Left renal pelvis (tissue), 4 donors: ENCODE results near the gene CACNB2. TPM values are rescaled to one million over a fixed set of nuclear protein-coding genes. Genes with fewer than 3 reads are reported as not detected.
"Not testable (repeated sequence)": the region's sequence is repeated elsewhere in the genome, so short reads cannot be mapped to it uniquely, and the experiment has no call there.

Source experiments
- DNase-seq, 4 donors: peaks; one replicate each; pipeline ENCODE4 v3.0.0-alpha.2; 2013; ENCODE audit warnings: low read depth in 4 of 4, low spot score in 3 of 4
- polyA plus RNA-seq, 4 donors: library from polyadenylated mRNA; unstranded; fragments of 120-200 nt; gene quantifications; one replicate each; pipeline ENCODE4 v1.2.1, GENCODE V29; 2013; ENCODE audit not compliant: insufficient read length in 4 of 4

The CACNB2 gene
- polyA plus RNA-seq, 4 donors, result 2.6 to 6.0 (median 3.2) TPM

DNA sequence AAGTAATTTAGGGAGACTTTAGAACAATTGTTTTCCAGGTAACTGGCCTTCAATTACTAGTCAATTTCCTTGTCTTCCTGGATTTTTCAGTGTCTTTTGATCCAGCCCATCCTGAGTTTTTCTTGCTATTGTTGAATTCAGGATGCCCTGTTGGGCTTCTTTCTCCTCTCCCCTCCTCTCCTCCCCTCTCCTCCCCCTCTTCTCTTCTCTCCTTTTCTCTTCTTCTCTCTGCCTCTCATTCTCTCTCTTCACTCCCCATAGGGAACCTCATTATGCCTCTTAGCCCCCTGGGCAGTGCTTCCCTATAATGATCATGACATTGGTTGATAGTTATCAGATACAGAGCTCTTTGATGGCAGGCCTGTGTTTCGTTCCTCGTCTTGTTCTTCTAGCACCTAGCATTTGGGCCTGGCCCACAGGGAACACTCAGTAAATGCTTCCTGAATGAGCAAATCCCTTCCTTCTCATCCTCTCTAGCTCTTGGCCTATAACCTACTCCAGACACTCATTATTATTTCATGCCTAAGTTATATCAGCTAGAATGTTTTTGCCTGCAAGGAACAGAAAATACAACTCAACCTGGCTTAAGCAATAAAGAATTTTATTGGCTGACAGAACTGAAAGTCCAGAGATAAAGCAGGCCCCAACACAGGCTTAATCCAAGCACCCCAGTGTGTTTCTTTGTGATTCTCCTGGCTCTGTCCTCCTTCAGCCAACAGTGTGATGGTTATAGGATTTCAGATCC, 56.8 kb downstream of the CACNB2 start:
- DNase-seq, result no peak

DNA sequence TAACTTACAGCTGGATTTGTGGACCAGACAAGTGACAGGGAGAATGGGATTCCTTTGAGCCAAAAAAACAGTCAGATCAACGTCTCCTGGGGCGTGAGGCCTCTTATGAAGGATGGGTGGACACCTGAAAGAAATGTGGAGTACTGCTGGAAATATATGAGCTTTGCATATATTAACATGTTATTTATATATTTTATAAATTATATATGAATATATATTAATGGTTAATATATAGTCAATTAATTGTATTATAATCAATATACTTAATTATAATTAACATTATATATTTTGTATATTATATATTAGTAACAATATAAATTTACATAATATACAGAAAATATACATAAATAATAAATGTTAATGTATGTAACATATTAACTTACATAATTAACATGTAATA, 57.5 kb downstream of the CACNB2 start:
- DNase-seq, result no peak

DNA sequence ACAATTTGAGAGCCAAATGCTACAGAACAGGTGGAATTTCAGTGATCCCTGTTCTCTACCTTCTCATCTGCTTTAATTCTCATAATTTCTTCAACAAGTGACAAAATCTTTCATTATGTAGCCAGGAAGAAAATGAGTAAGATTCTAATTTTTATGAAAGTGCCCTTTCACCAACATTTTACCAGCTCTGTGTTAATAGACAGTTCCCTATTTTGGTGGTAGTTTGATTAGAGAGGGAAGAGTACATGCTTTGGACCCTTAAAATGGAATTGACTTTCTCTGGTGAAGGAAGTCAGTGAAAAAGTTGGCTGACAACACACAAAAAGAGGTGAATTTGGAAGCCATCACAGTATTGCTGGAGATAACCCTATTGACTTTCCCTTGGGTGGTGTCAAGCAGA, 61.7 kb downstream of the CACNB2 start:
- no peak for DNase-seq

DNA sequence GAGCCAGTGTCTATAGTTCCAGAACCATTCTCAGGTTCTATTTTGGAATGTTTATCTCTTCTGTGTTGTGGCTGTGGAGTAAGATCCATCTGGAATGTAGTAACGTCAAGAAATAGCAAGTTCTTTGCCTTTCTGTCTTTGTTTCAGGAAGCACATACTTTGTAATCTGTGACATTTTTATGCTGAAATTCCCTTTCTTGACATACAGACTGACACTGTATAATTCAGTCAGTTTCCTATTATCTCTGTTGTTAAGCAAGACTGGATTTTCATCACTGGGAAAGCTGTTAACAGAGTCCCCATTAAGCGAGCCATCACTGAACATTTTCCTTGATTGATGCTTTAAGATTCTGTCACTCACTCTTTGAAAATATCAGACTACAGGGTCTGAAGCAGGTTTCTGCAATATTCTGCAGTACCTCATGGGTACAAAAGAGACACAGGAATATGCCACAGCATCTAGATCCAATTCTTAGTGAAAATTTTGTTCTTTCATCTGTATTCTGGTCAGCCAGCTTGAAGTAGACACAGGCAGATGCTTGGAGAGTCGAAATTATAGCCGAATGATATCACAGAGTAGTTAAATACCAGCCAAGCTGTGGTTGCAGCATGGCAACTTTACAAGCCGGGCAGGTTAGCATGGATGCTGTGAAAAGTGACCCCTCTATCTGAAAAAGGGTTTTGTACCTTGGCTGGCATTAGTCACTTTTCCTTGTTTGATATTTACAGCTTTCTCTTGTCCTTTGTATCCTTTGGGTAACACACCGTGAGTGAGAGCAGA, 62.6 kb downstream of the CACNB2 start:
- DNase-seq, result no peak

DNA sequence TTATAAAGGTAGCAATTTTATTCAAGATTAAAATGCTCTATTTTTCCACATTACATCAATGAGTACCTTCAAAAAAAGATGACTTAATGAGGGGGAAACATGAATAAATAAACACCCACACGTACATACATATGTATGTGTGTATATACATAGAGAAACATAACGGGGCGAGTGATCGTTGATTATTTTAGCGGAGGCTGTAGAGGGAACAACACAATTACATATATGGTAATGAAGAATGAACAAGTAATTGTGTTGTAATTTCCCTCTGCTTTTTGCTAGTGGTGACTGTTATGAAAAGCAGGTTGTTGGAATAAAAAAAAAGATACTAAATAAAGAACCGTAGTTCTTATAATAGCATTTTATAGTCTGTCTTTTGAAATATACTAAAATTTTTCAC, 63.2 kb downstream of the CACNB2 start:
- DNase-seq, result no peak

DNA sequence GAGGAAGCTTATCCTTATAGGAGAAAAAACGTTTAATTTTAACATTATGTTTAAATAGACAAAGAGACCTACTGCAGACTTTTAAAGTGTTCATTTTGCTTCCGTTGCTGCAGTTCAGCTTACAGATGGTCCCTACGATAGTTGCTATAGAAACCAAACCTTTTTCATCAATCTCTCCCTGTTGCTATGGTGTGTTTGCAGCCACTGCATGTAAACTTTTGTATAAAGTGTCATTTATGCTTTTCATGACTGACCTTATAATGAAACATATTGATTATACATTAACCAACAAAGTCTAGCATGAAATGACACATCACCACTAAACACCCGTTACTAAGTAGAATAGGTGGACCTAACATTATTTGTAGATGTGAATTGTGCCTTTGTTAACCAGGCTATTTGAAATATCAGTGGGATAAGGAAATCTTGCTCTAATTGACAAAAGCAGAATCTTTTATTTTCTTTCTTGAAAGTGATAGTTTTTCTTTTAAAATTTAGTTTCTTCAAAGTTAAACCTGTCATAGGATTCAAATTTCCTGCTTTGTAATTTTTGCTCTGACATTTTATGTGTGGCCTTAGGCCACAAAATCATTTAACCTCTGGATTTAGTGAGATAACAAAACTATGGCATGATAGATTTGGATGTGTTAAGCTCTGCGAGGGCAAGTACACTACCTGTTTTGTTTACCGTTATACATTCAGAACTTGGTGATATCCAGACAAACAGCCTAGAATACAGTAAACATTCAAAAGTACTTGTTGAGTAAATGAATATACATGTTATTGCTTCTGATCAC, 64.0 kb downstream of the CACNB2 start:
- DNase-seq, result no peak

DNA sequence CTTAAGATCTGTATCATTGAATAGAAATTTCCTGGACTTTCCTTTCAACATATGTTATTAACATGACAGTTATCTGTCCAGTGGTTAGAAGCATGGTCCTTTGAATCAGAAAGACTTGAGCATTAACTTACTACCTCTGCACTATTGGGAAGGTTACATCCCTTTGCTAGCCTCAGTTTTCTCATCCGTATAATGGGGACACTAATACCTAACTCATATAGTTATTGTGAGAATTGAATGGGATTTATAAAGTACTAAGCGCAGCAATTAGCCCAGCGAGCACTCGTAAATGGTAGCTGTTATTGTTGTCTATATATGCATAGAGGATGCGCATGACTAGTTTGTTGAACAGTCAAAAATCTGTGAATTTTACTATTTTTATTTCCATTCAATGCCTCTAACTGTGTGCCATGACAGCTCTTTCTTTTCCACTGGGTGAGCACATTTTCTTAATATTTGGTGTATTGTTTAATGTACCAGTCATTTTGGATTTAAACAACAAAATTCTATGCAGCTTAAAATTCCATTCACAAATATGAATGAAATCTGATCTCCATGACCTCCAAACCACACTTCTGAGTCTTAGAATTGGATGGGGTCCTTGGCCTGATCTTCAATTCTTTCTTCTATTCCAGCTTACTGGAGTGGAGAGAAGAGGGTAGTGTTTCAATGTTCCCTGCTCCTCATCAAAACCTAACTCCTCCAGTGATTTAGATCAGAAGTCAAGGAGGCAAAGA, 65.0 kb downstream of the CACNB2 start:
- DNase-seq, result no peak

DNA sequence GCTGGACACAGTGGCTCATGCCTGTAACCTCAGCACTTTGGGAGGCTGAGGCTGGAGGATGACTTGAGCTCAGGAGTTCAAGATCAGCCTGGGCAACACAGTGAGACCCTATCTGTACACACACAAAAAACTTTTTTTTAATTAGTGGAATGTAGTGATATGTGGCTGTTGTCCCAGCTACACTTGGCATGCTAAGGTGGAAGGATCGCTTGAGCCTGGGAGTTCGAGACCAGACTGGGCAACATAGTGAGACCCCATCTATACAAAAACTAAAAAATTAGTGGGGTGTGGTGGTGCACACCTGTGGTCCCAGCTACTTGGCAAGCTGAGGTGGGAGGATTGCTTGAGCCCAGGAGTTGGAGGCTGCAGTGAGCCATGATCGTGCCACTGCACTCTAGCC, 68.0 kb downstream of the CACNB2 start:
- not testable (repeated sequence) for DNase-seq

DNA sequence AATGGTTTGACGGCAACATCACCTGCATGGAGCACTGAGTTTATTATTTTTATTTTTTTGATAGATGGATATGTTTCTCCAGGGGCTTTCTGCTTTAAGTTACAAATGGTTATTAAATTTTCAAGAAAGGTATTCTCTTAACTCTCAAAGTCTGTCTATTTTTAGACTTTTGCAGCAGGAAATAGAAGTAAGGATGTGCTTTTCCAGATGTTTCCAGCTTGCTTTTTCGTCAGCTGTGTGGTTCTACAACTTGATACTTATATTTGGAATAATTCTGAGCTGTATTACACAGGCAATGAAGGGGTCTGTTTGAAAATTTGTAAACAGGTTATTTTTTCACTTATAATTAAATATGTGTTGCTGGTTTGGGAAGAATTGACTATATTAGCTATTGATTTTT, 69.0 kb downstream of the CACNB2 start:
- DNase-seq, result no peak

DNA sequence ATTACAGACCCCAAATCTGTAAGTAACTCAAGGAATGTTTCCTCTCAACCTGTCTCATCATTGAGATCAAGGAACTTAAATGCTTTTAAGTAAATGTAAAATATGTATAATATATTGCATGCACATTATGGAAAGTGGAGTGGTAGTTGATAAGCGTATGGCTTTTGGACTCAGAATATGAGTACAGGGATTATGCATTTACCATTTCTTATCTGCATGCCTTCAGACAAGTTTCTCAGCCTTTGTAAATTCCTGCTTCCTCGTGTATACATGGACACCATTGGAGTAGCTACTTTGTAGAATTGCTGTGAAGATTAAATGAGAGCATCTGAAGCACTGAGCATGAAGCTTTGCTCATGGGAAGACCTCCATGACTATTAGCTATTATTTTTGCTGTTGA, 70.5 kb downstream of the CACNB2 start:
- DNase-seq, result no peak

DNA sequence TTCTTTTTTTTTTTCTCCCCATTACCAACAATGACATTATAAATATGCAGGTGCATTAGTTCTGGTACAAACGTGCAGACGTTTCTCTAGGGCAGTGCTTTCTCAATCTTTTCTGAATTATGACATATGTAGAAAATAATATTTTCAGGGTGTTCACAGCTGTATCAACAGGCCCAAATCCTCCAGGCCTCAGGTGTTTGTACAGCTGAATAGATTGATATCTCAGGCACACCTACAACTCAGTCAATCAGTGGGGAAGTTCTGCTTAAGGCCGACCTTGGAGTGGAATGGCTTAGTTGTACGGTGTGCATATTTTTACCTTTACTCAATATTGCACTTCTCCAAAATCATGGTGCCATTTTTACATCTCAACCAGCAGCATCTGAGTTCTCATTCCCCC, 71.6 kb downstream of the CACNB2 start:
- no peak for DNase-seq

DNA sequence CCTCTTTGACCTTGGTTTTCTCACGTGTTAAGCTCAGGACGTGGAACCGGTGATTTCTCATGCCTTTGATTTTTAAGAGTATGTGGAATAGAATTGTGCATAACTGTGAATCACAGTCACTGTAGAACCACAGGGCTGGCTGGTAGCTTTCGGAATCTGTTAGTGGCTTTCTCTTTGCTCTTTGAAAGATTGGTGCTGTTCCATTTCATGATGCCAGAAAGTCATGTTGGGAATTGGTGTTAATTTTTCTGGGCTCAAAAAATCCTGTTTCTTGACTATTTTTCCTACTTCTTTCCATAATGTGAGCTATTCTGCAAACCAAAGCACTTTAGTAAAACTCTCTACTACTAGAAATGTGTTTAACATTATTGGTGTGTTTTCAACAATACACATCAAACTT, 73.0 kb downstream of the CACNB2 start:
- no peak for DNase-seq

DNA sequence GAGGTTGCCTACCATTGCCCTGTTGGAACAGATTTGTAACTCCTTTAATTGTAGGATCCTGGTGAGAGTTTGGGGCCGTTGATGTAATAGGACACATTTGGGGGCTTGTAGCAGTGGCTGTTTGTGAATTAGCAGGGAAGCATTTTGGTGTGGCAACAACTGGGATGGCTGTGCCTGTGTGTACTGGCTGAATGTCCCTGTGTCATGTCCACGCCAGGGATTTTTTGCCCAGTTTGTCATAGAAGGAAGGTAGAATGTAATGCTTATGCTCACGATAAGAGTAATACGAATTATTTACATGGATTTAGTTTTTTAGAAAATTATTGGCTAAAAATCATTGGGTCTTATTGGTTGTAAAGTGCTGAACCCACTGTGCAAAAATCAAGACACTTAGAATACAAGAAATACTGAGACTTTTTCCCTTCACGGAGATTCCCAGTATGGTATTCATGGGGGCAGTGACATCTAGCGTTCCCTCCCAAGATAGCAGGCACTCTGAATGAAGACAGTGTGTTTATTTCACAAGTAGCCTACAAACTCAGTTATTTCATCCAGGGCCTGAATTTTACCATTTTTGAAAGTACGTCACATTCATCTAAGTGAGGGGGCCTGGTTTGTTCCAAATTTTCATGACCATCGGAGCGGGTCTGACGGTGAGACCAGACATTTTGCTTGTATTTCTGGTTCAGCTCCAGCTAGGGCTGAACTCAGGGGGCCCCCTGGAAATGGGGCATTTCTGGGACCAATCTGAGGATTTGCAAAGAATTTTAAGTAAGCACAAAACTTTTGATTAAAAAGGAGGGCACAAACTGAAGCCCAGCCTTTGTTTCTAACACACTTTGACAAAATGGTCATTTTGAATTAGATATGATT, 74.7 kb downstream of the CACNB2 start:
- peak; percentile 20 to 52 (median 40) for DNase-seq

DNA sequence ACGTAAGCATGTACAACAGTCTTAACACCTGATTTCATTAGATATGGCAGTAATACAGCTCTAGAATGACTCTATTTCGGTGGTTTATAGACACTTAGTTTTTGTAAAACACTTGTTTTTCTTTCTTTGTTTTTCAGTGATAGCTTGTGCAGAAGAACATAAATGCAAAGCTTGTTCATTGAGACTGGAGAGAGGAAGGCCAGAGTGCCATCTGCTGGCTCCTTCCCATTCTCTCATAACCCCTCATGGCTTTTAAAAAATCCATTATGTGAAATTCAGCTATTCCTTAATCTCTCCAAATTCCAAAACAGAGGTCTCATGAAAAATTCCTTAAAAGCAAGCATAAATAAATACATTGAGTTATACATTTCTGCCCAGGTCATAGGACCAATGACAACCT, 76.3 kb downstream of the CACNB2 start:
- no peak for DNase-seq

DNA sequence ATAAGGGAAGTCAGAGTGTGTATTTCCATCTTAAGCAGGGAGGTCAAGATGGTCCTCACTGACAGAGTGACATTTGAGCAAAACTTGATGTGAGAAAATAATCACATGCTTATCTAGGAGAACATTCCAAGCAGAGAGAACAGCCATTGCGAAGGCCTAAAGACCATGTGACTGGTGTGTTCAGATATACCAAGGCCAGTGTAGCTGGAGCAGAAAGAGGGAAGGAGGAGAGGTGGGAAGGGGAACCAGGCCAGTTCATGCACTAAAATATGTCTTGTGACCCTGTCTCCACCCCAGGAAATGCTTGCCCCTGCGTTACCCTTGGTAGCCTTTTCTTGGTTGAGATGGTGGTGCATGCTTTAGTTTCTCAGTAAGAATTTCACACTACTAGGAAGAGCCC, 77.4 kb downstream of the CACNB2 start:
- no peak for DNase-seq

DNA sequence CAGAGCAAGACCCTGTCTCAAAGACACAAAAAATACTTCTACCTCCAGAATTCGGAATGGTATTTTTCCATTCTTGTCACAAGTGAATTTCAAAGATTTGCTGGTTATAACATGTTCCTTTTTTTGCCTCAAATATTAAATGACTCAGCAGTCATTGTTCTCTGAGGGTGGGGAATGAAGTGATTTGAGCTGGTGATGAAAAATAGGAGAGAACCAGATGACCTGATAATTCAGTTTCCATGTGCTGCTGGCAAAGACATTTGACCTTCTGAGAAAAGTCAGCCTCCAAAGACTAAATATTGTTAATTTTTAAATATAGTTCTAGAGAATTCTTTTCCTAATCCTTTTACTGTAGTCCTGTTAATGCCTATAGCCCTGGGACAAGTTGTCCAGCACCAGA, 78.9 kb downstream of the CACNB2 start:
- DNase-seq, result no peak

DNA sequence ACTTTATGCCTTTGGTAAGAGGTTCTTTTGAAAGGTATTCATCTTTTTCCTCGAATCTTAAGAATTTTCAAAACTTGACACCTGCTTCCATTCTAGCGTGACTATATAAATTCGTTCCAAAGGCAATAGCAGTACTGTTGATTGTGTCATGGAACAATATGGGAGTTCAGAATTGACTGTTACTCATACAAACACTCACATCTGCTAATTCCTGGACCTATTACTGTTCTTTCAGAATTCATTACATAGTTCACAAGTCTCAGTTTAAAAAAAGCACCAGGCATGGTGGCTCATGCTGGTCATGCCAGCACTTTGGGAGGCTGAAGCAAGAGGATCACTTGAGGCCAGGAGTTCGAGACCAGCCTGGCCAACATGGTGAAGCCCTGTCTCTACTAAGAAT, 80.9 kb downstream of the CACNB2 start:
- DNase-seq, result no peak

DNA sequence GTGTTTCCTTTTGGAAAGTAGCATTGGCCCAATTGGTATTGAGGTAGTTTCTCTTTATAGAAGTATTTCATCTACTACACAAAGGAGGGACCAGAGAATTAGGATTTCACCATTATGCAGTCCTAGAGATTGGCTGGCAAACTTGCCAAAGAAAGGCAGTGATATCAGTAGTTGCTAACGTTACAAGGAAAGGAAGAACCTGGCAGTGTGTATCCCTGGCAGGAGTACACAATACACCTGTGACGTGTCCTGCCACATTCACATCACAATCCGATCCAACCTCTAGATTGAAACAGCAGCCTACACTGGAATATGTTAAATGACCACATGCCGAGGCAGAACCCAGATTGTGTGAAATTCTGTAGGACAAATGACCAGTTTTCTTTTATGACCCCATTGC, 81.7 kb downstream of the CACNB2 start:
- DNase-seq, result no peak

DNA sequence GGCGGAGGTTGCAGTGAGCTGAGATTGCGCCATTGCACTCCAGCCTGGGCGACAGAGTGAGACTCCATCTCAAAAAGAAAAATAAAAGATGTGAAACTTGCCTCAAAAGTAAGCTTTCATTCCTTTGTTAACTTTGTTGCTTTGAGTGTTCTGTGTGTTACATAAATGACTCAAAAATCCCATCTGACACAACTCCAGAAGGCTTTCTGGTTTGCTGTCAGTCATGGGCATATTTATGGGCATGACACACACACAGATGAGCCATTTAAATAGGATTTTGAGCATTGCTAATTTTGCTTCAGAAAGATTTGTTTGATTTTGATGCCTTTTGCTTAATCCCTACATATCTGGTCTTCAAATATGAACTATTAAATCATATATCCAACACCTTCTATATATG, 82.6 kb downstream of the CACNB2 start:
- no peak for DNase-seq

DNA sequence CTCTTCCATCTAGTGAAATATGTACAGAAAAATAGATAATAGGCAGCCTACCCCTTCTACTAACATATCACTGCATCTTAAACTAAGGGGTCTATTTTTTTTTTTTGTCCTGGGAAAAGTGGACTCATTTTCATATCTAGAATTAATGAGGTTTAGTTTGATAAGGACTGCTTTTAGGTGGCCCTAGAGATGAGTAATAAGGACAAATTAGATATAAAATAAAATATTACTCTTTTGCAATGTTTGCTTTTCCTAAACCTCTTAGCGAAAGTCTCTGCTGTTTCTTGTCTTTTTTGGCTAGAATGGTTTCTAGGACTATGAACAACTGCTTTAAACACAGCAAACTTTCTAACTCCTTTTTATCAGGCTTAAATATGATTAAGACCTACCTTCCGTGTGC, 83.7 kb downstream of the CACNB2 start:
- DNase-seq, result no peak
